HG03025 (cell line): ENCODE results near the gene TLN1.

ENCODE experiments used
- ATAC-seq: cut with Tn5 transposase; IDR thresholded peaks from one replicate; pipeline ENCODE4 v1.9.1; 2021; ENCODE audit warnings: mild to moderate bottlenecking, moderate library complexity; ENCODE audit not compliant: unreplicated experiment, low FRiP score

The TLN1 gene

DNA sequence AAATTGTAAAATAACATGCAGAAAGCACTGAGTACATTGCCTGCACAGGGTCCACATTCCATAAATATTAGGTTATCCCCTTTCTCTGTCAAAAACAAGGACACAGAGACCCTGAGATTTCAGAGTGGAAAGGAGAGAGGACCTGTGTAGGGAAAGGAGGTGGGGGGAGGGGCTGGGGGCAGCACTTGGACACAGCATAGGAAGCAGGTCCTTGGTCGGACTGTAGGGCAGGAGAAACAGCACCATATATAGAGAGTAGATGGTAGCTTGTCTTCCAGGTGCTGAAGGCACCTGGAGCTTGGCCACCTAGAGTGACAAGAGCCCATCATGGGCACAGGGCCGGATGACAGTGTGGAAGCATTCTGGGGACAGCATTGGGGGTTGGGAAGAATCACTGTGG lies 44.7 kb downstream of the TLN1 start:
- no peak for ATAC-seq

DNA sequence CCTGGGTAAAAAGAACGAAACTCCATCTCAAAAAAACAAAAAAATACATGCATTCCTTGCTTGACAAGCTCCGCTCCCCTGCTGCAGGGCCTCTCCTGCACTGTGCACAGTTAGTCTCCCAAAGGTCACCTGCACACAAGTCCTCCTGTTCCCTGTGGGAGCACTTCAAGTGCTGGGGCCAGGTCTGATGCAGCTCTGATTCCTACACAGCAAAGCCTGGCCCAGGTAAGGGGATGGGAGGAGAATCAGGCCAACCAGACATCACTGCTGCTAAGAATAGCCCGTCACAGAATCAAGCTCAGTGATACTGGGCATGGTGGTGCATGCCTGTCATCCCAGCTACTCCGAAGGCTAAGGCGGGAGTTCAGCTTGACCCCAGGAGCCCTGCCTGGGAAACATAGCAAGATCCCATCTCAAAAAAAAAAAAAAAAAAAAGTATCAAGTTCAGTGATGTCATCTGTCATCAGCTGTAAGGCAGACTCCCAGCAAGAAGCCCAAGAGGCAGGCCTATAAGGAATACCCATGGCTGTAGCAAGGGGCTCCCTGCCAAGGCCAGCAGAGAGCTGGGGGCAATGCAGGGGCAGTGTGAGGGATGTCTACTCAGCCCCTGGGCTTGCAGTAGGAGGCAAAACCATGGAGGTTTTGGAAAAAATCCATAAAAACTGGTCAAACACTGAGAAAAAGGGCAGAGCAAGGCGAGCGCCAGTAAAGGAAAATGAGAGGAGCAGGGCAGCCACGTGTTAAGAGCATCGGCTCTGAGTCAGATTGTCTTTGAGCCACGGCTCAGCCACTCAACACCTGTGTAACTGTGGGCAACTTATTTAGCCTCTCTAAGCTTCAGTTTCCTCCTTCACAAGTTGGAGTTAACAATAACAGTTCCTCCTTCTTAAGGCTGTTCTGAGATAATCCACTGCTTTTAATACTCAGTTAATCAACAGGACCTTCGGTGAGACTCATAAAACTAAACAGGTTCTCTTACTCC lies 45.5 kb downstream of the TLN1 start:
- ATAC-seq = no peak

DNA sequence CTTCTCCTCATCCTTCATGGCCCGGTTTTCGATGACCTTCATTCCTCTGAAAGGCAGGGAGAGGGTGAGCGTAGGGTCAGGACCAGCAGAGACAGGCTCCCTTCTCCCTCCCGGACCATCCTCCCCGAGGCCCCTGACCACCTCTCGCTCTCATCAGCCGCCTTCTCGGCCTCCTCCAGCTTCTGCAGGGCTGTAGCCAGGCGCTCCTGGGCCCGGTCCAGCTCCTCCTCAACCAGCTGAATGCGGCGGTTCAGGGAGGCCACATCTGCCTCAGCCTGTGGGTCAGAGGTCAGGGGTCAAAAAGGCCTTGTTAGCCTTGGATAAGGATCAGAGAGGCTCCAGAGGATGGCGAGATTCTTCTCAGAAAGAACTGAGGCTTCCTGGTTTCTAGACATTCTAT lies 46.5 kb downstream of the TLN1 start:
- ATAC-seq = no peak

DNA sequence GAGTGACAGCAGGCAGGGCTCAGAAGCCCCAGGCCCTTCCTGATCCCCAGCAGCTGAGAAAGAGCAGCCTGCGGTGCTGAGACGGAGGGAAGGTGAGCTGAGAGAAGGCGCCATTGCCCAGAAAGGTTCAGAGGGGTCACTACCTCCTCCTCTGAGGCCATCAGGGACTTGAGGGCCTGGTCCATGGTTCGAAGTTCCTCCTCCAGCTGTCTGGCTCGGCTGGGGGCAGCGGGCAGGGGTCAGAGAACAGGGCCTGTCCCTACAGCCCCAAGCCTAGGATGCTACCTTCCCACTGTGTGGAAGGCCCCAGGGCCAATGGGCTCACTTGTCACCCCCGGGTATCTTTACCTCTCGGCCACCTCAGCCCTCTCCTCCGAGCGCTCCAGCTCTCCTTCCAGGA lies 47.1 kb downstream of the TLN1 start:
- ATAC-seq = no peak

- ATAC-seq = no peak
Observed at GRCh38 chr9:35683323-35683722, 48.7 kb downstream of the TLN1 start.

DNA sequence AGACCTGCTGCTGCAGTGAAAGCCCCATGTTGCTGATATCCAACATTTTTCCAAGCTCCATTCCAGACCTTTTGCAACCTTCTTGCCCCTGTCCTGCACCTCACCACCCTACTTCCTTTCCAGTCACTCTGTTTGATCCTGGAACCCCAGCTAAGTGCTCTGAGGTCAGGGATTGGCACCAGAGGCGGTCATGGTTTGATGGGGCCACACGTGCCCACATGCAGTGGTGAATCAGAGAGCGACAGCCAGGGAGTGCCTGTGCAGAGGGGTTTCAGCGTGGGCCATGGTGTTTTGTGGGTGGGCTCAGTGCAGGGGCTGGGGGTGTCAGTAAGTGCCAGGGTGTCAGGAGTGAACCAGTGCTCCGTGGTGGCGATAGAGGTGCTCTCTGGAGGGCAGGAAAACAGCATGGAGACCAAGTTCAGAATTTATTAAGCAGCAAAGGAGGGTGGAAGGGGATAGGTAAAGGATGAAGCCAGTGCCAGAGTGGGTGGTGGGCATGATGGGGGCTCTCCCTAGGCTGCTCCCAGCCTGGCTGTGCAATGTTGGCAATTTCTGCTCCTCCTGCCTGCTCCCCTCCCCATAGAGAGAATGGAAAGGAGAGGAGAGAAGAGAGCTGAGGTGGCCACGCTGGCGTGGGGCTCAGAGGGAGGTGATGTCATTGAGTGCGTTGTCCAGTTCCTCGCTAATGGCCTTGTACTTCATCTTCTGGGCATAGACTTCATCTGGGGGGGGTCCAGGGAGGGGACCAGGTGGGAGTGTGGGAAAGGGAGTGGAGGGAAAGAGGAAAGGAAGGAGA lies 49.3 kb downstream of the TLN1 start:
- no peak for ATAC-seq

DNA sequence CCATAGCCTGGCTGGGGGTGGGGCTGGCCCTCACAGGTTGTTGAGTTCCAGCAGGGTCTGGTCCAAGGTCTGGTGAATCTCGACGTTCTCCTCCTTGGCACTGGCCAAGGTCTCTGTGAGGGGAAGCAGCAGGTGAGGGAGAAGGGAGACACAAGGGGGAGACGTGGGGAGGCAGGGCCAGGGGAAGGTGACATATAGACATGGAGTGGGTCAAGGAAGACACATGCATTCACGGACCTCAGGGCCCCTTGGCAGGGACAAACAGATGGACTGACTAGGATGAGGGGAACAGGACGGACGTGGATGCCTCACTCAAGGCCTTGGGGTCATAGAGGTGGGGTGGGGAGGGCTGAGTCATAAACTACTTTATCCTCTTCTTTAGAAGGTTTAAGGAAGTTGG lies 49.9 kb downstream of the TLN1 start:
- ATAC-seq = no peak

- no peak for ATAC-seq
Observed at GRCh38 chr9:35681341-35682002, 50.5 kb downstream of the TLN1 start.

DNA sequence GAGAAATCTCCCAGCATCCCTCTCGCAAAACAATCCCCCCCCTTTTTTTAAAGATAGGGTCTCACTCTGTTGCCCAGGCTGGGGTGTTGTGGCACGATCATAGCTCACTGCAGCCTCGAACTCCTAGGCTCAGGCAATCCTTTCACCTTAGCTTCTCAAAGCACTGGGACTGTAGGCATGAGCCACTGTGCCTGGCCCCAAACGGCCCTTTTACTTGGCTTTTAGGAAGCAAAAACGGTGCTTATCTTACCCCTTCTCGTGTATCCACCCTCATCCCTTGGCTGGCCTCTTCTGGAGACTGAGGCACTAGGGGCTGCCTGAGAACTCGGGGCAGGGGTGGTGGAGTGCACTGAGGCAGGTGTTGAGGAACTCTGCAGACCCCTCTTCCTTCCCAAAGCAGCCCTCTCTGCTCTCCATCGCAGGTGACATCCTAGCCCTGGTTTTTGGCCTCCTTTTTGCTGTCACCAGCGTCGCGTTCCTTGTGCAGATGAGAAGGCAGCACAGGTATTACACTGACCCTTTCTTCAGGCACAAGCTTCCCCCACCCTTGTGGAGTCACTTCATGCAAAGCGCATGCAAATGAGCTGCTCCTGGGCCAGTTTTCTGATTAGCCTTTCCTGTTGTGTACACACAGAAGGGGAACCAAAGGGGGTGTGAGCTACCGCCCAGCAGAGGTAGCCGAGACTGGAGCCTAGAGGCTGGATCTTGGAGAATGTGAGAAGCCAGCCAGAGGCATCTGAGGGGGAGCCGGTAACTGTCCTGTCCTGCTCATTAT lies 51.5 kb downstream of the TLN1 start:
- ATAC-seq = no peak

DNA sequence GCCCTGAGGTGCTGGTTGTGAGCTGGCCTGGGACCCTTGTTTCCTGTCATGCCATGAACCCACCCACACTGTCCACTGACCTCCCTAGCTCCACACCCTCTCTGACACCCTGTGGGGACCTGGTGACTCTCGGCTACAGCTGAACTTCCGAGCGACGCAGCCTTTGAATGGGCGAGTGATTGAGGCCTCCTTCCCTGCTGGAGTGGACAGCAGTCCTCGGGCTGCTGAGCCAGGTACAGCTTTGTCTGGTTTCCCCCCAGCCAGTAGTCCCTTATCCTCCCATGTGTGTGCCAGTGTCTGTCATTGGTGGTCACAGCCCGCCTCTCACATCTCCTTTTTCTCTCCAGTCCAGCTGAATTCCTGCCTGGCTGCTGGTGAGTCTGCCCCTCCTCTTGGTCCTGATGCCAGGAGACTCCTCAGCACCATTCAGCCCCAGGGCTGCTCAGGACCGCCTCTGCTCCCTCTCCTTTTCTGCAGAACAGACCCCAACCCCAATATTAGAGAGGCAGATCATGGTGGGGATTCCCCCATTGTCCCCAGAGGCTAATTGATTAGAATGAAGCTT lies 52.1 kb downstream of the TLN1 start:
- no peak for ATAC-seq

GRCh38 chr9:35679091-35679490 lies 52.9 kb downstream of the TLN1 start:
- ATAC-seq = no peak

- ATAC-seq = no peak
Observed at GRCh38 chr9:35675732-35676392, 56.1 kb downstream of the TLN1 start.

DNA sequence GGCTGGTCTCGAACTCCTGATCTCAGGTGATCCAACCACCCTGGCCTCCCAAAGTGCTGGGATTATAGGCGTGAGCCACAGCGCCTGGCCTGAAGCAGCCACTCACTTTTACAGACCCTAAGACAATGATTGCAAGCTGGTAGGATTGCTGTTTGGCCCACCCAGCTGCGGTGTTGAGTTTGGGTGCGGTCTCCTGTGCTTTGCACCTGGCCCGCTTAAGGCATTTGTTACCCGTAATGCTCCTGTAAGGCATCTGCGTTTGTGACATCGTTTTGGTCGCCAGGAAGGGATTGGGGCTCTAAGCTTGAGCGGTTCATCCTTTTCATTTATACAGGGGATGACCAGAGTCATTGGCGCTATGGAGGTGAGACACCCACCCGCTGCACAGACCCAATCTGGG lies 56.8 kb downstream of the TLN1 start:
- no peak for ATAC-seq

GRCh38 chr9:35674025-35674361 lies 58.0 kb downstream of the TLN1 start:
- no peak for ATAC-seq

DNA sequence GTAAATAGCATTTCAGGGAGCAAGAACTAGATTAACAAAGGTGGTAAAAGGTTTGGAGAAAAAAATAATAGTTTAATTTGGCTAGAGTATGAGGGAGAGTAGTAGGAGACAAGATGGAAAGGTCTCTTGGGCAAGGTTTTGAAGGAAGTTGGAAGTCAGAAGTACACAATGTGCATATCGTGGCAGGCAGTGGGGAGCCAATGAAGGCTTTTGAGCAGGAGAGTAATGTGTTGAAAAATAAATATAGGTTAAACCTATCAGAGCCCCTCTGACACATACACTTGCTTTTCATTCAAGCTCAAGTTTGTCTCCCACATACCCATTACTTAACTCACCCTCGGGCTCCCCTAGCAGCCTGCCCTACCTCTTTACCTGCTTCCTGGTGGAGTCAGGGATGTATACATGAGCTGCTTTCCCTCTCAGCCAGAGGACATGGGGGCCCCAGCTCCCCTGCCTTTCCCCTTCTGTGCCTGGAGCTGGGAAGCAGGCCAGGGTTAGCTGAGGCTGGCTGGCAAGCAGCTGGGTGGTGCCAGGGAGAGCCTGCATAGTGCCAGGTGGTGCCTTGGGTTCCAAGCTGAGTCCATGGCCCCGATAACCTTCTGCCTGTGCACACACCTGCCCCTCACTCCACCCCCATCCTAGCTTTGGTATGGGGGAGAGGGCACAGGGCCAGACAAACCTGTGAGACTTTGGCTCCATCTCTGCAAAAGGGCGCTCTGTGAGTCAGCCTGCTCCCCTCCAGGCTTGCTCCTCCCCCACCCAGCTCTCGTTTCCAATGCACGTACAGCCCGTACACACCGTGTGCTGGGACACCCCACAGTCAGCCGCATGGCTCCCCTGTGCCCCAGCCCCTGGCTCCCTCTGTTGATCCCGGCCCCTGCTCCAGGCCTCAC lies 58.6 kb downstream of the TLN1 start, which contains the start of gene CA9:
TSS of gene CA9 (plus strand) at position 797 of the 893 bp plus-strand sequence. CDS start at position 829, 32 bp downstream.
- no peak for ATAC-seq

- no peak for ATAC-seq
Observed at GRCh38 chr9:35669331-35670145, 62.5 kb downstream of the TLN1 start.

GRCh38 chr9:35667939-35668338 lies 64.1 kb downstream of the TLN1 start:
- ATAC-seq = no peak

DNA sequence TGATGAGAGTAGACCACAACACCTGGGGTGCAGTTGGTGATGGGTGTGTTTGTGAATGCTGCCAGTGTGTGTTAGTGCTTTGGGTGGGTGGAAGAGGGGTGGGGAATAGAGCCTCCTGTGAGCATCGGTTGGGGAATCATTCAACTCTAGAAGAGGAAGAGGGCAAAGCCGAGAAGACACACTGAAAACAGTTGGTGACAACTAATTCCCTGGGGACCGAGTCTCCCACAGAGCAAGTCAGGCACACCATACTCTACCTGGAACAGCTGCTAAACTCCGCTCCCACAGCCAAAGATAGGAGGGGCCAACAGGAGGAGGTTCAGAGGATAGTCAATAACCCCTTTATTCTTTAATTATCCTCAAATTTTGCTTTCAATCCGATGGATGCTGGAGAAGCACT lies 65.4 kb downstream of the TLN1 start:
- ATAC-seq = no peak
